HEK293 (cell line): ENCODE results near the gene STYK1.

Experiments
- CTCF ChIA-PET: fragments of 350-600 bp; formaldehyde crosslinking; extraction: SDS; loops from one replicate; lab custom pipeline; 2021; ENCODE audit warnings: antibody characterized with exemption; lab: Yijun Ruan, JAX
- POLR2A ChIA-PET: fragments of 300-600 bp; formaldehyde crosslinking; extraction: SDS; loops from one replicate; lab custom pipeline; 2020; ENCODE audit warnings: antibody characterized with exemption, inconsistent platforms; lab: Yijun Ruan, JAX
- H3K27ac ChIP-seq: fragments of 200-500 bp; sonication (Bioruptor generic); 2 replicates; pipeline ENCODE4 v1.5.1; 2014; ENCODE audit warnings: low read depth, low read length, control low read depth, inconsistent platforms; ENCODE audit errors: extremely low read depth
- H3K36me3 ChIP-seq, 2 experiments: fragments of 200-500 bp in 1 of 2; sonication (Bioruptor generic) in 1 of 2; 1 replicate in 1 of 2; 2 replicates in 1 of 2; pipeline ENCODE4 v1.5.1; 2014 to 2017; ENCODE audit warnings: inconsistent platforms in 2 of 2, low read length in 2 of 2; ENCODE audit not compliant: control insufficient read depth in 2 of 2, insufficient read depth in 1 of 2
- H3K4me1 ChIP-seq: fragments of 200-500 bp; sonication (Bioruptor generic); 2 replicates; pipeline ENCODE4 v1.5.1; 2014; ENCODE audit warnings: mild to moderate bottlenecking, low read length, inconsistent platforms; ENCODE audit not compliant: control insufficient read depth, insufficient read depth
- H3K4me3 ChIP-seq: 2 replicates; pipeline ENCODE4 v1.5.1; 2011; ENCODE audit warnings: low read depth, mild to moderate bottlenecking, control low read depth, low read length, moderate library complexity
- H3K9me3 ChIP-seq: fragments of 200-500 bp; sonication (Bioruptor generic); 2 replicates; pipeline ENCODE4 v1.5.1; 2014; ENCODE audit warnings: low read depth, low read length, inconsistent platforms; ENCODE audit not compliant: control insufficient read depth, insufficient read depth
- GFI1B ChIP-seq: fragments of 450-650 bp; formaldehyde crosslinking; IDR thresholded peaks from 2 replicates; pipeline ENCODE4 v1.5.1; 2016; ENCODE audit warnings: missing biosample characterization, missing genetic modification characterization
- KLF16 ChIP-seq: fragments of 450-650 bp; formaldehyde crosslinking; IDR thresholded peaks from 2 replicates; pipeline ENCODE4 v1.5.1; 2017; ENCODE audit warnings: missing biosample characterization, missing genetic modification characterization
- KLF8 ChIP-seq: fragments of 450-650 bp; formaldehyde crosslinking; IDR thresholded peaks from 2 replicates; pipeline ENCODE4 v1.5.1; 2016; ENCODE audit warnings: missing biosample characterization, missing genetic modification characterization
- MYNN ChIP-seq: fragments of 450-650 bp; formaldehyde crosslinking; IDR thresholded peaks from 2 replicates; pipeline ENCODE4 v1.5.1; 2016; ENCODE audit warnings: missing biosample characterization, missing genetic modification characterization, borderline replicate concordance
- OSR2 ChIP-seq: fragments of 450-650 bp; formaldehyde crosslinking; IDR thresholded peaks from 2 replicates; pipeline ENCODE4 v1.5.1; 2016; ENCODE audit warnings: missing biosample characterization, missing genetic modification characterization
- PRDM1 ChIP-seq: fragments of 450-650 bp; formaldehyde crosslinking; IDR thresholded peaks from 2 replicates; pipeline ENCODE4; 2016; ENCODE audit warnings: missing biosample characterization, missing genetic modification characterization
- SCRT2 ChIP-seq: fragments of 450-650 bp; formaldehyde crosslinking; IDR thresholded peaks from 2 replicates; pipeline ENCODE4 v1.5.1; 2016; ENCODE audit warnings: missing biosample characterization, missing genetic modification characterization
- ZBTB20 ChIP-seq: fragments of 450-650 bp; formaldehyde crosslinking; IDR thresholded peaks from 2 replicates; pipeline ENCODE4 v1.5.1; 2016; ENCODE audit warnings: missing biosample characterization, missing genetic modification characterization
- ZIC2 ChIP-seq: fragments of 450-650 bp; formaldehyde crosslinking; IDR thresholded peaks from 2 replicates; pipeline ENCODE4 v1.5.1; 2016; ENCODE audit warnings: missing biosample characterization, missing genetic modification characterization
- ZNF114 ChIP-seq: fragments of 450-650 bp; formaldehyde crosslinking; IDR thresholded peaks from 2 replicates; pipeline ENCODE4 v1.5.0; 2017; ENCODE audit warnings: missing biosample characterization, missing genetic modification characterization
- ZNF292 ChIP-seq: fragments of 450-650 bp; formaldehyde crosslinking; IDR thresholded peaks from 2 replicates; pipeline ENCODE4 v1.5.1; 2016; ENCODE audit warnings: low read depth, missing biosample characterization, missing genetic modification characterization, borderline replicate concordance
- ZNF335 ChIP-seq: fragments of 450-650 bp; formaldehyde crosslinking; conservative IDR thresholded peaks from 2 replicates; pipeline ENCODE4 v1.5.1; 2016; ENCODE audit warnings: missing biosample characterization, missing genetic modification characterization
- ZNF350 ChIP-seq: fragments of 450-650 bp; formaldehyde crosslinking; IDR thresholded peaks from 2 replicates; pipeline ENCODE4 v1.5.0; 2017; ENCODE audit warnings: missing biosample characterization, mild to moderate bottlenecking, missing genetic modification characterization
- ZNF391 ChIP-seq: fragments of 450-650 bp; formaldehyde crosslinking; IDR thresholded peaks from 2 replicates; pipeline ENCODE4 v1.5.1; 2016; ENCODE audit warnings: low read depth, missing biosample characterization, missing genetic modification characterization, borderline replicate concordance
- ZNF426 ChIP-seq: fragments of 450-650 bp; formaldehyde crosslinking; IDR thresholded peaks from 2 replicates; pipeline ENCODE4 v1.5.1; 2017; ENCODE audit warnings: missing biosample characterization, missing genetic modification characterization, mild to moderate bottlenecking, inconsistent platforms, moderate library complexity
- ZNF549 ChIP-seq: fragments of 450-650 bp; IDR thresholded peaks from 2 replicates; pipeline ENCODE4 v1.5.1; 2018; ENCODE audit warnings: missing biosample characterization, missing genetic modification characterization, mild to moderate bottlenecking, inconsistent platforms, moderate library complexity
- ZSCAN16 ChIP-seq: fragments of 450-650 bp; formaldehyde crosslinking; IDR thresholded peaks from 2 replicates; pipeline ENCODE4 v1.5.1; 2016; ENCODE audit warnings: missing biosample characterization, missing genetic modification characterization
- TF ChIP-seq, protein P1 (sequence below): fragments of 450-650 bp; formaldehyde crosslinking; IDR thresholded peaks from 2 replicates; pipeline ENCODE4 v1.5.1; 2016; ENCODE audit warnings: missing biosample characterization, missing genetic modification characterization
- TF ChIP-seq, protein P2 (sequence below): fragments of 450-650 bp; formaldehyde crosslinking; IDR thresholded peaks from 2 replicates; pipeline ENCODE4 v1.5.1; 2016; ENCODE audit warnings: missing biosample characterization, missing genetic modification characterization
- TF ChIP-seq, protein P3 (sequence below): fragments of 450-650 bp; formaldehyde crosslinking; IDR thresholded peaks from 2 replicates; pipeline ENCODE4 v1.5.1; 2016; ENCODE audit warnings: missing biosample characterization, missing genetic modification characterization
- TF ChIP-seq, protein P4 (sequence below): fragments of 450-650 bp; formaldehyde crosslinking; IDR thresholded peaks from 2 replicates; pipeline ENCODE4 v1.5.1; 2016; ENCODE audit warnings: missing biosample characterization, missing genetic modification characterization, borderline replicate concordance

Gene STYK1

DNA sequence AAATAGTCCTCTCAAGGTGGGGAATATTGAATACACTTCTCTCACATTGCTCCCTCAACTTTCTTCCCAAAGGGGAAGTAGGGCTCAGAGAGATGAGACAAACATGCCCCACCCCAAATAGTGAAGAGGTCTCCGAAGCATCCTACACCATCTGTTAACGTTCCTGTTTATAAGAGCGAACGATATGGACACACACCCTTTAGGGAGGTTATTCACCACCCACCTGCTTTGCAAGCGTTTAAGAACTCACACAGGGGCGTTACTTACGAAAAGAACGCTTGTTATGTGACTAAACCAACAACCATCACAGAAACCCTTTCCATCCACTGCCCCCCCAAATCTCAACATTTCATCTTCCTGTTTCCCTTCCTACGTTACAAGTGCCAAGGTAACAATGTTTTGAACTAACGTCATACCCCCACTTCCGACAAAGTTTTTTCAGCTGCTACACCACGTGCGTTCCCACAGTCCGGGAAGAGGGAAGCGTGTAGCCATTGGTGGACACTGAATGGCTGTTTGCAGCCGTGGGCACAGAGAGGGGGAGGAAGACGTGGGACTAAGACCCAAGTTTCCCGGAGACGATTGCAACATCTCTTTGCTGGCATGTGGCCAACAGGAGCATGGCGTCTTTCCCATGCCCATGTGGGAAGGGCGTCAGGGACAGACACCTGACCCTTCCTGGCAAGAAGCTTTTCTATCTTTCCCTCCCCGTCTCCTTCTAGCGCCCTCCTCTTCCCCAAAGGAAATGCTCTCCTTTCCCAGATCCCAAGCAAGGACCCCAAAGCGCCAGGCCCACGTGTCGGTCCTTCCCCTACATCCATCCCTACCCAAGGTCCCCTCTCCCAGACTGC lies 48.0 kb upstream of the STYK1 start (continued):
- TF ChIP-seq ZNF426 (tag by site-specific recombination) (no peak), ZIC2 (tag by site-specific recombination) (no peak; the same call in 1 of the 2 replicates), MYNN (tag by site-specific recombination) (no peak), ZNF549 (no peak)
- TF ChIP-seq, protein P1, sequence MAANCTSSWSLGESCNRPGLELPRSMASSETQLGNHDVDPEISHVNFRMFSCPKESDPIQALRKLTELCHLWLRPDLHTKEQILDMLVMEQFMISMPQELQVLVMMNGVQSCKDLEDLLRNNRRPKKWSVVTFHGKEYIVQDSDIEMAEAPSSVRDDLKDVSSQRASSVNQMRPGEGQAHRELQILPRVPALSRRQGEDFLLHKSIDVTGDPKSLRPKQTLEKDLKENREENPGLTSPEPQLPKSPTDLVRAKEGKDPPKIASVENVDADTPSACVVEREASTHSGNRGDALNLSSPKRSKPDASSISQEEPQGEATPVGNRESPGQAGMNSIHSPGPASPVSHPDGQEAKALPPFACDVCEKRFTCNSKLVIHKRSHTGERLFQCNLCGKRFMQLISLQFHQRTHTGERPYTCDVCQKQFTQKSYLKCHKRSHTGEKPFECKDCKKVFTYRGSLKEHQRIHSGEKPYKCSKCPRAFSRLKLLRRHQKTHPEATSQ (tag by site-specific recombination) = peak; percentile 96

DNA sequence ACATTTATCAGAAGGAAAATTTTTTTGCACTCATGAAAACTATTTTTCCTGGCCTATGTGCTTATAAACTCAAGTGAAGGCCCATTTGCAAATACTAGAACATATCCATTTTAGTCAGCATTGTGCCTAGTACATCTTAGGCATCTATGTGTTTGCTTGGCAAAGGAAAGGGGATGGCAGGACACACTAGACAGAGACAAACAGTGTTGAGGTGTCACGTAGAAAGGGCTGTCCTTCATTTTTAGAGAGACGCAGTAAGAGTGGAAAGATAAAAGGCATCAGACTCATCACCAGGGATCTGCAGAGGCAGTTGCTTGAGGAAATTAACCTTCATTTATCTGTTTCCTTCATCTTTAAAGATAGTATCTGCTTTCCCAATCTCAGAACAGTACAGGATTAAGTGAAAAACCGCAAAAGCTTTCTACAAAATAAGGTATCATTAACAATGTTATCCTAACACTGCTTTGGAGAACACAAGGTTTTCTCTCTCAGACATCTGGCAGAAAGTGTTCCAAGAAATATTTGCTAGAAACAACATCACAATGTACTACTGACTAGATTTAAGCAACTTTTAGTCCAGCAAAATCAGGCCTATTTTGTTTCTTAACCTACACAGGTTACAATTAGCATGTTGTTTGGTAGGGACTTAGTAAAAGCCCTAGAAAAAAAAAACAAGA lies 47.3 kb upstream of the STYK1 start:
- peak overlapping the region; percentile 96 for H3K27ac ChIP-seq
- TF ChIP-seq PRDM1 (tag by site-specific recombination) = peak; percentile 77
- TF ChIP-seq GFI1B (tag by site-specific recombination) = peak; percentile 45; the same call in 1 of the 2 replicates
- TF ChIP-seq ZNF350 (tag by site-specific recombination) = no peak
- TF ChIP-seq, all 188 proteins: peak for 2
- peaks cover 0 to 2% of the 10 kb centered on the region in 2 experiments; a peak in 1 of 3 replicates for H3K36me3 ChIP-seq
- CTCF ChIA-PET = no interaction called here
- H3K4me3 ChIP-seq = peak overlapping the region; percentile 99
- POLR2A ChIA-PET = no interaction called here
- H3K4me1 ChIP-seq = peaks cover 39% of the 10 kb centered on the region
- no peaks in the 10 kb centered on the region for H3K9me3 ChIP-seq

DNA sequence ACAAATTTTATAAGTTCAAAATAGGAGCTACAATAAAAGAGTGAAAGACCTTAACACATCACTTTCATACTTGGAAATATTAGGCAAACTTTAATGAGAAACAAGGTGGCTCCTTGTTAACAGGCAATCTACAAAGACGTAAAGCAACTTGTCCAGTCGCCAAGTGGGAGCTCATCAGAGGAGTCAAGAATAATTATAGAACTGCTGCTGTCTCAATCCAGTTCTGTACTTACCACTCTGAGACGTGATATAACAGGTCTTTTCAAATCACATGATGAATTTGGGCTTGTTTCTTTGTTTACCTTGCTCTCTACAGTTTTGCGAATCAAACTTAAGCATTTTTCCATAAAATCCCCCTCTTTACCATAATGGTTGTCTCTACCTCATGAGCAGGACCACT lies 45.6 kb upstream of the STYK1 start:
- Histone ChIP-seq H3K9me3 (no peaks in the 10 kb centered on the region), H3K36me3 (peaks cover 12 to 18% of the 10 kb centered on the region in 2 experiments), H3K4me1 (peaks cover 40% of the 10 kb centered on the region), H3K27ac (no peak overlapping the region), H3K4me3 (peak overlapping the region; percentile 26)
- POLR2A ChIA-PET = no interaction called here
- CTCF ChIA-PET = interaction anchor here (0.6 to 2.3 kb wide), 3 partner anchors 27 to 480 kb away, joined by 3 to 11 read pairs (median 4); no protein-coding TSS in a partner anchor
- peak; percentile 43; the same call in 1 of the 2 replicates for TF ChIP-seq SCRT2 (tag by site-specific recombination)
- no peak for TF ChIP-seq ZNF391 (tag by site-specific recombination)
- TF ChIP-seq, protein P1 (tag by site-specific recombination) = no peak
- no peak for TF ChIP-seq ZNF549
- peak; percentile 47; the same call in 1 of the 2 replicates for TF ChIP-seq OSR2 (tag by site-specific recombination)
- TF ChIP-seq, protein P2, sequence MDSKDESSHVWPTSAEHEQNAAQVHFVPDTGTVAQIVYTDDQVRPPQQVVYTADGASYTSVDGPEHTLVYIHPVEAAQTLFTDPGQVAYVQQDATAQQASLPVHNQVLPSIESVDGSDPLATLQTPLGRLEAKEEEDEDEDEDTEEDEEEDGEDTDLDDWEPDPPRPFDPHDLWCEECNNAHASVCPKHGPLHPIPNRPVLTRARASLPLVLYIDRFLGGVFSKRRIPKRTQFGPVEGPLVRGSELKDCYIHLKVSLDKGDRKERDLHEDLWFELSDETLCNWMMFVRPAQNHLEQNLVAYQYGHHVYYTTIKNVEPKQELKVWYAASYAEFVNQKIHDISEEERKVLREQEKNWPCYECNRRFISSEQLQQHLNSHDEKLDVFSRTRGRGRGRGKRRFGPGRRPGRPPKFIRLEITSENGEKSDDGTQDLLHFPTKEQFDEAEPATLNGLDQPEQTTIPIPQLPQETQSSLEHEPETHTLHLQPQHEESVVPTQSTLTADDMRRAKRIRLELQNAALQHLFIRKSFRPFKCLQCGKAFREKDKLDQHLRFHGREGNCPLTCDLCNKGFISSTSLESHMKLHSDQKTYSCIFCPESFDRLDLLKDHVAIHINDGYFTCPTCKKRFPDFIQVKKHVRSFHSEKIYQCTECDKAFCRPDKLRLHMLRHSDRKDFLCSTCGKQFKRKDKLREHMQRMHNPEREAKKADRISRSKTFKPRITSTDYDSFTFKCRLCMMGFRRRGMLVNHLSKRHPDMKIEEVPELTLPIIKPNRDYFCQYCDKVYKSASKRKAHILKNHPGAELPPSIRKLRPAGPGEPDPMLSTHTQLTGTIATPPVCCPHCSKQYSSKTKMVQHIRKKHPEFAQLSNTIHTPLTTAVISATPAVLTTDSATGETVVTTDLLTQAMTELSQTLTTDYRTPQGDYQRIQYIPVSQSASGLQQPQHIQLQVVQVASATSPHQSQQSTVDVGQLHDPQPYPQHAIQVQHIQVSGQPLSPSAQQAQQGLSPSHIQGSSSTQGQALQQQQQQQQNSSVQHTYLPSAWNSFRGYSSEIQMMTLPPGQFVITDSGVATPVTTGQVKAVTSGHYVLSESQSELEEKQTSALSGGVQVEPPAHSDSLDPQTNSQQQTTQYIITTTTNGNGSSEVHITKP (tag by site-specific recombination) = peak; percentile 96
- no peak for TF ChIP-seq PRDM1 (tag by site-specific recombination)
- TF ChIP-seq, protein P3, sequence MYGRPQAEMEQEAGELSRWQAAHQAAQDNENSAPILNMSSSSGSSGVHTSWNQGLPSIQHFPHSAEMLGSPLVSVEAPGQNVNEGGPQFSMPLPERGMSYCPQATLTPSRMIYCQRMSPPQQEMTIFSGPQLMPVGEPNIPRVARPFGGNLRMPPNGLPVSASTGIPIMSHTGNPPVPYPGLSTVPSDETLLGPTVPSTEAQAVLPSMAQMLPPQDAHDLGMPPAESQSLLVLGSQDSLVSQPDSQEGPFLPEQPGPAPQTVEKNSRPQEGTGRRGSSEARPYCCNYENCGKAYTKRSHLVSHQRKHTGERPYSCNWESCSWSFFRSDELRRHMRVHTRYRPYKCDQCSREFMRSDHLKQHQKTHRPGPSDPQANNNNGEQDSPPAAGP (tag by site-specific recombination) = no peak
- no peak for TF ChIP-seq KLF16
- peak; percentile 67 for TF ChIP-seq ZNF335 (tag by site-specific recombination)
- no peak for TF ChIP-seq ZNF292 (tag by site-specific recombination)
- TF ChIP-seq ZSCAN16 (tag by site-specific recombination) = no peak
- no peak for TF ChIP-seq KLF8
- TF ChIP-seq ZNF114 = no peak
- no peak for TF ChIP-seq ZBTB20 (tag by site-specific recombination)
- TF ChIP-seq, protein P4, sequence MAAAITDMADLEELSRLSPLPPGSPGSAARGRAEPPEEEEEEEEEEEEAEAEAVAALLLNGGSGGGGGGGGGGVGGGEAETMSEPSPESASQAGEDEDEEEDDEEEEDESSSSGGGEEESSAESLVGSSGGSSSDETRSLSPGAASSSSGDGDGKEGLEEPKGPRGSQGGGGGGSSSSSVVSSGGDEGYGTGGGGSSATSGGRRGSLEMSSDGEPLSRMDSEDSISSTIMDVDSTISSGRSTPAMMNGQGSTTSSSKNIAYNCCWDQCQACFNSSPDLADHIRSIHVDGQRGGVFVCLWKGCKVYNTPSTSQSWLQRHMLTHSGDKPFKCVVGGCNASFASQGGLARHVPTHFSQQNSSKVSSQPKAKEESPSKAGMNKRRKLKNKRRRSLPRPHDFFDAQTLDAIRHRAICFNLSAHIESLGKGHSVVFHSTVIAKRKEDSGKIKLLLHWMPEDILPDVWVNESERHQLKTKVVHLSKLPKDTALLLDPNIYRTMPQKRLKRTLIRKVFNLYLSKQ (tag by site-specific recombination) = no peak
- TF ChIP-seq, all 188 proteins: peak for 4
